ENCODE results near the gene CLMN. TPM values are rescaled to one million over a fixed set of nuclear protein-coding genes. Genes with fewer than 3 reads are reported as not detected.

The CLMN gene
- total RNA-seq, 2 donors from 2014 or later: 24.6 to 39.3 TPM

DNA sequence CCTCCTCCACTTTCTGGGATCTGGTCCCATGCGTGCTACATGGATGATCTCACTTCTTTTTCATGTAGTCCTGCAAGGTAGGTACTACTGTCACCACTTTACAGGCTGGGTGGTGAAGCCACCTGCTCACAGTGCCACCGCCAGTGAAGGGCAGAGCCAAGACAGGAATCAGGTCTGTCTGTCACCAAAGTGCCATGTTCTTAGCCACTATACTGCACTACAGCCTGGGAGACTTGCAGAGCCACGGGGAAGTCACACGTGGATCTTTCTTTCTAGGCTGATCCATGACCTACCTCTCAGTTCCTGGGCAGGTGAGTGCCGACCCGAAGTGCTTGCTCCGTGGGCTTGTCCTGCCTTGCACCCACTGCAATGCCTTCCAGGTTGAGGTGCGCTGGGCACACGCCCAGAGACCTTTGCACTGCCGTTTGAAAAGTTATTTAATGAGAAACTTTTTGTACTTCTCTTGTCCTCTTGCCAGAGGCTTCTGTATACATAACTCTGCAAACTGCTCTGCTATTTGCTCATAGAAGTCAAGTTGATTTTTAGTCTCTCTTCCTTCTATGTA, 19.7 kb upstream of the CLMN start:
- Histone ChIP-seq H3K27ac (peak overlapping the region; percentile 78 to 81), H3K4me1 (replicated peaks) (no peaks in the 10 kb centered on the region), H3K9me3 (no peaks in the 10 kb centered on the region), H3K4me3 (peak overlapping the region in 1 of 2 donors; percentile 1), H3K27me3 (replicated peaks; ENCODE audit: insufficient read depth) (no peaks in the 10 kb centered on the region), H3K36me3 (no peaks in the 10 kb centered on the region)
- peak; percentile 54 for DNase-seq (ENCODE audit: low spot score)
- intact Hi-C loops (cut with DNase I): no loop called here
- 26% methylated on average over 10 of the region's 10 CpGs for WGBS
- TF ChIP-seq POLR2AphosphoS5 (IDR thresholded peaks at IDR 0.05) (peak; percentile 48), POLR2A (IDR thresholded peaks at IDR 0.05) (no peak)
- TF ChIP-seq, protein P1, sequence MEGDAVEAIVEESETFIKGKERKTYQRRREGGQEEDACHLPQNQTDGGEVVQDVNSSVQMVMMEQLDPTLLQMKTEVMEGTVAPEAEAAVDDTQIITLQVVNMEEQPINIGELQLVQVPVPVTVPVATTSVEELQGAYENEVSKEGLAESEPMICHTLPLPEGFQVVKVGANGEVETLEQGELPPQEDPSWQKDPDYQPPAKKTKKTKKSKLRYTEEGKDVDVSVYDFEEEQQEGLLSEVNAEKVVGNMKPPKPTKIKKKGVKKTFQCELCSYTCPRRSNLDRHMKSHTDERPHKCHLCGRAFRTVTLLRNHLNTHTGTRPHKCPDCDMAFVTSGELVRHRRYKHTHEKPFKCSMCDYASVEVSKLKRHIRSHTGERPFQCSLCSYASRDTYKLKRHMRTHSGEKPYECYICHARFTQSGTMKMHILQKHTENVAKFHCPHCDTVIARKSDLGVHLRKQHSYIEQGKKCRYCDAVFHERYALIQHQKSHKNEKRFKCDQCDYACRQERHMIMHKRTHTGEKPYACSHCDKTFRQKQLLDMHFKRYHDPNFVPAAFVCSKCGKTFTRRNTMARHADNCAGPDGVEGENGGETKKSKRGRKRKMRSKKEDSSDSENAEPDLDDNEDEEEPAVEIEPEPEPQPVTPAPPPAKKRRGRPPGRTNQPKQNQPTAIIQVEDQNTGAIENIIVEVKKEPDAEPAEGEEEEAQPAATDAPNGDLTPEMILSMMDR (IDR thresholded peaks at IDR 0.05): no peak

DNA sequence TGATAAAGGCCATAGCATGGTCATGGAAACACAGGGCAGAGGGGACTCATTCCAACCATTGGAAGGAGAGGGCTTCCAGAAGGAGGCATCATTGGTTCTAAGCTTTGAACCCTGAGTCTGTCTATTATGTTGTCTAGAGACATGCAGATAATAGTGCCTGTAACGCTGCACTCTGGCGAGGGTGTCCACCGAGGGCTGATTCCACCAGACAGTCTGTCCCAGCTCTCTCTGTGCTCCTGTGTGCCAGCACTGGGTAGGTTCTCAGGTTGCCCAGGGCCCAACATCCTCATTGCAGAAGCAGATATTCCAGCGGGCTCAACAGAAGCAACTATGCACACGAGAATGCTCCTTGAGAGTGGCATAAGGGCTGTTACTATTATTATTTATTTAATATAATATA, 18.7 kb upstream of the CLMN start:
- no peaks in the 10 kb centered on the region for H3K4me1 ChIP-seq (replicated peaks)
- no peaks in the 10 kb centered on the region for H3K36me3 ChIP-seq
- no peak overlapping the region for H3K4me3 ChIP-seq
- peak overlapping the region in 1 of 2 donors; percentile 23 for H3K27ac ChIP-seq
- WGBS: 84% methylated on average over 5 of the region's 5 CpGs
- H3K27me3 ChIP-seq (replicated peaks; ENCODE audit: insufficient read depth): no peaks in the 10 kb centered on the region
- no peak for TF ChIP-seq POLR2A (IDR thresholded peaks at IDR 0.05)
- TF ChIP-seq, protein P1 (IDR thresholded peaks at IDR 0.05): no peak
- no peak for TF ChIP-seq POLR2AphosphoS5 (IDR thresholded peaks at IDR 0.05)
- no peaks in the 10 kb centered on the region for H3K9me3 ChIP-seq
- intact Hi-C loops (cut with DNase I): no loop called here
- no peak for DNase-seq (ENCODE audit: low spot score)

DNA sequence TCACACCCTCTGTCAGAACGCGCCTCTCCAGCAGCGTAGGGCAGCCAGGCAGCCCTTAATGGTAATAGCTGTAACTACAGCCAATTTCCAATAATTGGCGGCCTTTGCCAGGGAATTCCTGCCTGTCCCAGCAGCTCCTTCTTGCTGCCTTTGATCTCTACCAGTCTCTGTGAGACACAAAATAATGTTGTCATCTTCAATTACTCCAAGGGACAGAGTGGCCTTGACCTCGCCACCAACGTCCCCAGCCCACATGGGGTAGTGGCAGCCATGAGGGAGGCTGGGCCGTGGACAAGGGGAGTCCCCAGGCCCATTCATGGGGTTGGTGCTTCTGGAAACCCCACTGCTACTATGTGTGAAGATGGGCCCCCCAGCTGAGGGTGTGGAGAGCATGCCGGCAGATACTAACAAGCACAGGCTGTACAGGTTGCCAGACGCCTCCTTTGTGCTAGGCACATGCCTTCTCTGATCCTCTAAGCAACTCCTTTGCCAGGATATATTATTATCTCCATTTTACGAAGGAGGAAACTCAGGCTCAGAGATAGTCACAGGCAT, 17.4 kb upstream of the CLMN start:
- TF ChIP-seq POLR2AphosphoS5 (IDR thresholded peaks at IDR 0.05) (no peak), POLR2A (IDR thresholded peaks at IDR 0.05) (no peak)
- TF ChIP-seq, protein P1 (IDR thresholded peaks at IDR 0.05): no peak
- DNase-seq (ENCODE audit: low spot score): no peak
- H3K4me1 ChIP-seq (replicated peaks): no peaks in the 10 kb centered on the region
- no peak overlapping the region for H3K4me3 ChIP-seq
- H3K36me3 ChIP-seq: no peaks in the 10 kb centered on the region
- 51% methylated on average over 9 of the region's 10 CpGs for WGBS
- no peak overlapping the region for H3K27ac ChIP-seq
- H3K9me3 ChIP-seq: no peaks in the 10 kb centered on the region
- H3K27me3 ChIP-seq (replicated peaks; ENCODE audit: insufficient read depth): no peaks in the 10 kb centered on the region
- intact Hi-C loops (cut with DNase I): no loop called here

DNA sequence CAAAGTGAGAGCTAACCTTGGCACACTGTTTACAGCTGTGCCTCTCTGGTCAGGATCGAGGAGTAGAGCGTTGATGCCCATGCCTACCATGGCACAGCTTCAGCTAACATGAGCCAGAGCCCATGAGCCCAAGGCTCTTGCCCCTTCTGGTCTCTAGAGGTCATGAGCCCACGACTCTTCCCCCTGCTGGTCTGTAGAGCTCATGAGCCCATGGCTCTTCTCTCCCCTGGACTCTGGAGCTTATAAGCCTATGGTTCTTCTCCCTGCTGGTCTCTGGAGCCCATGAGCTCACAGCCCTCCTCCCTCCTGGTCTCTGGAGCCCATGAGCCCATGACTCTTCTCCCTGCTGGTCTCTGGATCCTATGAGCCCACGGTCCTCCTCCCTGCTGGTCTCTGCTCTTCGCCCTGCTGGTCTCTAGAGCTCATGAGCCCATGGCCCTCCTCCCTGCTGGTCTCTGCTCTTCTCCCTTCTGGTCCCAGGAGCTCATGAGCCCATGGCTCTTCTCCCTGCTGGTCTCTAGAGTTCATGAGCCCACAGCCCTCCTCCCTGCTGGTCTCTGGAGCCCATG, 16.6 kb upstream of the CLMN start:
- 77% methylated on average over 5 of the region's 5 CpGs for WGBS
- intact Hi-C loops (cut with DNase I): no loop called here
- no peak for TF ChIP-seq POLR2AphosphoS5 (IDR thresholded peaks at IDR 0.05)
- TF ChIP-seq POLR2A (IDR thresholded peaks at IDR 0.05): no peak
- TF ChIP-seq, protein P1 (IDR thresholded peaks at IDR 0.05): no peak
- DNase-seq (ENCODE audit: low spot score): no peak
- Histone ChIP-seq H3K4me1 (replicated peaks) (no peaks in the 10 kb centered on the region), H3K27ac (no peak overlapping the region), H3K27me3 (replicated peaks; ENCODE audit: insufficient read depth) (no peaks in the 10 kb centered on the region), H3K36me3 (no peaks in the 10 kb centered on the region), H3K4me3 (no peak overlapping the region), H3K9me3 (no peaks in the 10 kb centered on the region)

DNA sequence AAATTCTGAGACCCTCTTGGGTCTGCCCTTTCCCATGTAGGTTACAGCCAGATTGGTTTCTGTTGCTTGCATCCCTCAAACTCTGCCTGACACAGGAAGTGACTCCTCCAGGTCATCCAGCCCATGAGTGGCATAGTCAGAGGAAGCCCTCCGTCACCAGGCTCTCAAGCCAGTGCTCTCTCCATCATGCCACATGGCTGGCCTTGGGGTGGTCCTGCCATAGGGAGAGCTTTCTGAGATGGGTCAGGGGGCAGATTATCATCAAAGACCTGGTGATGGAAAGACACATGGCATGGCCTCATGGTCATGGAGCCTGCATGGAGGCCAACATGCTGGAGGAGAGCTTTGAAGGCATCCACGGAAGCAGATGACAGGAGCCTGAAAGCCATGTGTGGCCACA, 15.4 kb upstream of the CLMN start:
- Histone ChIP-seq H3K4me1 (replicated peaks) (no peaks in the 10 kb centered on the region), H3K9me3 (no peaks in the 10 kb centered on the region), H3K27ac (no peak overlapping the region), H3K27me3 (replicated peaks; ENCODE audit: insufficient read depth) (no peaks in the 10 kb centered on the region), H3K36me3 (no peaks in the 10 kb centered on the region), H3K4me3 (no peak overlapping the region)
- TF ChIP-seq POLR2AphosphoS5 (IDR thresholded peaks at IDR 0.05): no peak
- TF ChIP-seq POLR2A (IDR thresholded peaks at IDR 0.05): no peak
- TF ChIP-seq, protein P1 (IDR thresholded peaks at IDR 0.05): no peak
- WGBS: 88% methylated on average over 2 of the region's 2 CpGs
- DNase-seq (ENCODE audit: low spot score): no peak
- intact Hi-C loops (cut with DNase I): no loop called here

Measured in prostate gland (tissue), 2 donors.